Choroid plexus epithelial cell (primary cell): ENCODE measurements around the gene TNFRSF4.

Source experiments
- DNase-seq: peaks from one replicate; pipeline ENCODE4 v3.0.0-alpha.2; 2010; ENCODE audit warnings: low read depth
- H3K4me3 ChIP-seq: 2 replicates; pipeline ENCODE4 v1.5.1; 2011; ENCODE audit warnings: low read depth, mild to moderate bottlenecking, control low read depth, low read length, moderate library complexity
- CTCF ChIP-seq: conservative IDR thresholded peaks from 2 replicates; pipeline ENCODE4 v1.5.1; 2011; ENCODE audit warnings: low read depth, mild to moderate bottlenecking, control low read depth, inconsistent platforms, low read length, moderate library complexity

The TNFRSF4 gene

GRCh38 chr1:1199961-1200875 is 13.7 kb downstream of the TNFRSF4 start:
- TF ChIP-seq CTCF: no peak
- H3K4me3 ChIP-seq: no peak overlapping the region
- DNase-seq: no peak

GRCh38 chr1:1199141-1199960 is 14.6 kb downstream of the TNFRSF4 start:
- H3K4me3 ChIP-seq: no peak overlapping the region
- no peak for TF ChIP-seq CTCF
- DNase-seq: no peak

- TF ChIP-seq CTCF: no peak
- no peak for DNase-seq
- no peak overlapping the region for H3K4me3 ChIP-seq
These were observed 15.4 kb downstream of the TNFRSF4 start for GRCh38 chr1:1198423-1199140.

- DNase-seq: no peak
These were observed 16.2 kb downstream of the TNFRSF4 start for GRCh38 chr1:1197551-1198422.

GRCh38 chr1:1197188-1197500 is 16.8 kb downstream of the TNFRSF4 start:
- no peak for TF ChIP-seq CTCF
- no peak overlapping the region for H3K4me3 ChIP-seq
- DNase-seq: no peak

More at GRCh38 chr1:1197551-1198422, 16.2 kb downstream of the TNFRSF4 start:
- no peak for TF ChIP-seq CTCF
- H3K4me3 ChIP-seq: no peak overlapping the region
